ENCODE results near the gene SCPEP1. TPM values are rescaled to one million over a fixed set of nuclear protein-coding genes. Genes with fewer than 3 reads are reported as not detected.

SCPEP1 gene
- total RNA-seq, 1 experiment from 2014 or later = 29.6 TPM

DNA sequence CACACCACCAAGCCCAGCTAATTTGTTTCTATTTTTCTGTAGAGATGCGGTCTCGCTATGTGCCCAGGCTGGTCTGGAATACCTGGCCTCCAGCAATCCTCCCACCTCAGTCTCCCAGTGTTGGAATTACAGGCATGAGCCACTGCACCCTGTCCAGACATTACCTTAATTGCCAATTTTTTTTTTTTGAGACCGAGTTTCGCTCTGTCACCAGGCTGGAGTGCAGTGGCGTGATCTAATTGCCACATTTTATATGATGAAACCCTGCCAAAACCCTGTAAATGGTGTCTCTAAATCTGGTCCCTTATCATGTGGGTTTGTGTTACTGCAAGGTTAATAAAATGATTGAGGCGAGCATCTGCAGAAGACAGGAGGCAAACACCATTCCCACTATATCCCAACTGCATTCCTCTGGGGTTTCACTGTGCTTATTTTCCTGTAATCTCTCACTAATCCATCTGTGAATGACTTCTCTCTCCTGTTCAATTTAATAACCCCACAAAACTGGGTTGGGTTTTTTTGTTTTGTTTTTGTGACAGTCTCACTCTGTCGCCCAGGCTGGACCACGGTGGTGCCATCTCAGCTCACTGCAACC, 44.7 kb upstream of the SCPEP1 start:
- Histone ChIP-seq H3T11ph (ENCODE audit: low read length) (no peak overlapping the region), H4K8ac (replicated peaks; ENCODE audit: insufficient read length, low read depth, low read length) (no peak overlapping the region), H2BK5ac (ENCODE audit: insufficient read length, low read length) (no peak overlapping the region), H3K27me3 (ENCODE audit: insufficient read depth, low read length) (no peaks in the 10 kb centered on the region), H2BK20ac (ENCODE audit: low read depth, low read length, poor library complexity, severe bottlenecking) (no peak overlapping the region), H4K91ac (ENCODE audit: insufficient read length, low read depth, low read length) (no peak overlapping the region), H3K4ac (ENCODE audit: low read depth, low read length) (no peak overlapping the region), H3K9ac (ENCODE audit: extremely low read depth, insufficient read length, low read length) (no peak overlapping the region), H3K4me1 (ENCODE audit: insufficient read depth, low read length) (no peaks in the 10 kb centered on the region), H2BK120ac (ENCODE audit: low read depth, low read length, poor library complexity, severe bottlenecking) (no peak overlapping the region), H4K20me1 (ENCODE audit: control insufficient read depth, insufficient read depth, insufficient read length) (no peaks in the 10 kb centered on the region), H3K27ac (ENCODE audit: insufficient read length, low read depth, low read length) (no peak overlapping the region), H2AK5ac (ENCODE audit: insufficient read length, low read length) (no peak overlapping the region), H3K14ac (ENCODE audit: insufficient read depth, low read length) (no peak overlapping the region), H2BK12ac (ENCODE audit: insufficient read length, low read depth, low read length) (no peak overlapping the region), H3K56ac (ENCODE audit: insufficient read length, low read depth, low read length) (no peak overlapping the region), H3K23ac (ENCODE audit: insufficient read length, low read depth, low read length) (no peak overlapping the region), H2BK15ac (ENCODE audit: low read depth, low read length) (no peak overlapping the region), H3K79me2 (ENCODE audit: insufficient read depth, low read length) (no peaks in the 10 kb centered on the region), H2AFZ (ENCODE audit: low read length) (no peak overlapping the region), H3K18ac (ENCODE audit: insufficient read length, low read depth, low read length) (no peak overlapping the region), H3K23me2 (ENCODE audit: insufficient read length, low read depth, low read length, poor library complexity, severe bottlenecking) (no peaks in the 10 kb centered on the region), H3K4me2 (ENCODE audit: insufficient read depth, insufficient read length, low read length) (no peak overlapping the region), H3K79me1 (ENCODE audit: insufficient read depth, low read depth, low read length, poor library complexity, severe bottlenecking) (no peaks in the 10 kb centered on the region), H4K5ac (ENCODE audit: insufficient read length, low read depth, low read length) (no peak overlapping the region), H3K9me3 (ENCODE audit: control insufficient read depth, low read depth, low read length) (peaks cover 23% of the 10 kb centered on the region)
- no peak for DNase-seq
- H3K9me3 Mint-ChIP-seq = peaks cover 43 to 50% of the 10 kb centered on the region in 2 experiments
- no peaks in the 10 kb centered on the region; the same call in 1 of the 2 replicates for H3K27me3 Mint-ChIP-seq (ENCODE audit: low read depth)
- H3K4me1 Mint-ChIP-seq = no peaks in the 10 kb centered on the region
- TF ChIP-seq, protein P1, sequence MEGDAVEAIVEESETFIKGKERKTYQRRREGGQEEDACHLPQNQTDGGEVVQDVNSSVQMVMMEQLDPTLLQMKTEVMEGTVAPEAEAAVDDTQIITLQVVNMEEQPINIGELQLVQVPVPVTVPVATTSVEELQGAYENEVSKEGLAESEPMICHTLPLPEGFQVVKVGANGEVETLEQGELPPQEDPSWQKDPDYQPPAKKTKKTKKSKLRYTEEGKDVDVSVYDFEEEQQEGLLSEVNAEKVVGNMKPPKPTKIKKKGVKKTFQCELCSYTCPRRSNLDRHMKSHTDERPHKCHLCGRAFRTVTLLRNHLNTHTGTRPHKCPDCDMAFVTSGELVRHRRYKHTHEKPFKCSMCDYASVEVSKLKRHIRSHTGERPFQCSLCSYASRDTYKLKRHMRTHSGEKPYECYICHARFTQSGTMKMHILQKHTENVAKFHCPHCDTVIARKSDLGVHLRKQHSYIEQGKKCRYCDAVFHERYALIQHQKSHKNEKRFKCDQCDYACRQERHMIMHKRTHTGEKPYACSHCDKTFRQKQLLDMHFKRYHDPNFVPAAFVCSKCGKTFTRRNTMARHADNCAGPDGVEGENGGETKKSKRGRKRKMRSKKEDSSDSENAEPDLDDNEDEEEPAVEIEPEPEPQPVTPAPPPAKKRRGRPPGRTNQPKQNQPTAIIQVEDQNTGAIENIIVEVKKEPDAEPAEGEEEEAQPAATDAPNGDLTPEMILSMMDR (conservative IDR thresholded peaks at IDR 0.05) = no peak
- no peak overlapping the region for H3K4me3 Mint-ChIP-seq
- peaks cover 54 to 92% (median 85%) of the 10 kb centered on the region in 3 experiments for H3K36me3 Mint-ChIP-seq (ENCODE audit: insufficient read depth in 1 of 3, low read depth in 3 of 3)
- no CpG with 5 or more reads among the region's 8 CpGs for WGBS (ENCODE audit: extremely low coverage, insufficient read length, low lambda C conversion rate)
- H3K27ac Mint-ChIP-seq = no peak overlapping the region
